GM23338 (cell line): ENCODE results near the gene PAGE3. TPM values are rescaled to one million over a fixed set of nuclear protein-coding genes. Genes with fewer than 3 reads are reported as not detected.

ENCODE experiments used
- ATAC-seq: fragments of 200-7000 bp; cut with Tn5 transposase; 3 replicates; pipeline ENCODE4 v1.9.1; 2020
- DNase-seq: peaks from one replicate; pipeline ENCODE4 v3.0.0-alpha.2; 2015; ENCODE audit warnings: low spot score
- H2AFZ ChIP-seq: fragments of 200-600 bp; sonication (generic); 2 replicates; pipeline ENCODE4 v1.8.0; 2016; ENCODE audit warnings: antibody characterized with exemption, mild to moderate bottlenecking, moderate library complexity
- H3F3A ChIP-seq: fragments of 200-600 bp; sonication (generic); replicated peaks from 2 replicates; pipeline ENCODE4 v1.8.0; 2017; ENCODE audit warnings: antibody characterized with exemption, mixed run types, low read depth
- H3K27ac ChIP-seq: fragments of 200-600 bp; sonication (generic); 2 replicates; pipeline ENCODE4 v1.6.1; 2016; ENCODE audit warnings: low read depth
- H3K27me3 ChIP-seq: fragments of 200-600 bp; sonication (generic); 2 replicates; pipeline ENCODE4 v1.8.0; 2016; ENCODE audit warnings: mild to moderate bottlenecking, mixed run types, moderate library complexity; ENCODE audit not compliant: insufficient read depth
- H3K36me3 ChIP-seq: fragments of 200-600 bp; sonication (generic); 2 replicates; pipeline ENCODE4 v1.8.0; 2016; ENCODE audit warnings: mild to moderate bottlenecking; ENCODE audit not compliant: insufficient read depth
- H3K4me1 ChIP-seq: fragments of 200-600 bp; sonication (generic); 2 replicates; pipeline ENCODE4 v1.8.0; 2016; ENCODE audit warnings: mild to moderate bottlenecking, moderate library complexity; ENCODE audit not compliant: insufficient read depth
- H3K4me2 ChIP-seq: fragments of 200-600 bp; sonication (generic); 2 replicates; pipeline ENCODE4 v1.7.1; 2017; ENCODE audit warnings: mixed run types
- H3K4me3 ChIP-seq: fragments of 200-600 bp; sonication (generic); 2 replicates; pipeline ENCODE4 v1.6.1; 2016; ENCODE audit warnings: mixed run types
- H3K79me2 ChIP-seq: fragments of 200-600 bp; sonication (generic); replicated peaks from 2 replicates; pipeline ENCODE4 v1.8.0; 2017; ENCODE audit warnings: mild to moderate bottlenecking; ENCODE audit not compliant: insufficient read depth
- H3K9me2 ChIP-seq: fragments of 200-600 bp; sonication (generic); 2 replicates; pipeline ENCODE4 v1.8.0; 2017; ENCODE audit not compliant: insufficient read depth
- H4K20me1 ChIP-seq: fragments of 200-600 bp; sonication (generic); replicated peaks from 2 replicates; pipeline ENCODE4 v1.8.0; 2017; ENCODE audit warnings: mild to moderate bottlenecking; ENCODE audit not compliant: insufficient read depth
- H3K27ac Mint-ChIP-seq: 2 replicates; pipeline ENCODE4 v1.8.0; 2020; ENCODE audit warnings: inconsistent platforms, mild to moderate bottlenecking, moderate library complexity, mixed read lengths
- H3K27me3 Mint-ChIP-seq: 3 replicates; pipeline ENCODE4 v1.8.0; 2022; ENCODE audit warnings: low read depth, mild to moderate bottlenecking, moderate library complexity, mixed read lengths, inconsistent platforms; ENCODE audit not compliant: insufficient read depth, poor library complexity
- H3K36me3 Mint-ChIP-seq: 3 replicates; pipeline ENCODE4 v1.8.0; 2021; ENCODE audit warnings: low read depth, mild to moderate bottlenecking, inconsistent platforms, moderate library complexity, mixed read lengths
- H3K4me1 Mint-ChIP-seq: 3 replicates; pipeline ENCODE4 v1.8.0; 2020; ENCODE audit warnings: mild to moderate bottlenecking, inconsistent platforms, mixed read lengths
- H3K4me3 Mint-ChIP-seq: 3 replicates; pipeline ENCODE4 v1.8.0; 2021; ENCODE audit warnings: moderate library complexity, mild to moderate bottlenecking, inconsistent platforms, mixed read lengths
- H3K9me3 Mint-ChIP-seq: 3 replicates; pipeline ENCODE4 v1.8.0; 2020; ENCODE audit warnings: moderate library complexity, mild to moderate bottlenecking, inconsistent platforms, mixed read lengths
- CREB1 ChIP-seq: fragments of 250-450 bp; sonication (Bioruptor Pico); IDR thresholded peaks from 2 replicates; pipeline ENCODE4 v1.5.0; 2020; ENCODE audit warnings: low read depth, mild to moderate bottlenecking, moderate library complexity
- CTCF ChIP-seq, 2 experiments: fragments of 200-600 bp in 1 of 2; sonication (generic) in 1 of 2; conservative IDR thresholded peaks; 2 replicates each; pipeline versions ENCODE4 v1.5.1 to v1.6.1; 2016 to 2017; ENCODE audit warnings: antibody characterized with exemption in 2 of 2, low read depth in 2 of 2, mild to moderate bottlenecking in 2 of 2, moderate library complexity in 1 of 2
- ETS1 ChIP-seq: IDR thresholded peaks from 2 replicates; pipeline ENCODE4 v1.6.1; 2016; ENCODE audit warnings: antibody characterized with exemption
- EZH2 ChIP-seq: fragments of 200-600 bp; sonication (generic); IDR thresholded peaks from one replicate; pipeline ENCODE4 v1.8.0; 2017; ENCODE audit warnings: antibody characterized with exemption, mild to moderate bottlenecking, low read depth; ENCODE audit not compliant: unreplicated experiment
- EZH2phosphoT487 ChIP-seq: fragments of 200-600 bp; sonication (generic); IDR thresholded peaks from one replicate; pipeline ENCODE4 v1.8.1; 2018; ENCODE audit warnings: antibody characterized with exemption; ENCODE audit not compliant: unreplicated experiment
- JUNB ChIP-seq: IDR thresholded peaks from one replicate; pipeline ENCODE4 v1.6.1; 2016; ENCODE audit warnings: antibody characterized with exemption; ENCODE audit not compliant: unreplicated experiment
- NANOG ChIP-seq: IDR thresholded peaks from 2 replicates; pipeline ENCODE4 v1.6.1; 2016; ENCODE audit warnings: antibody characterized with exemption, borderline replicate concordance
- POLR2AphosphoS5 ChIP-seq: IDR thresholded peaks from 2 replicates; pipeline ENCODE4 v1.6.1; 2016; ENCODE audit warnings: antibody characterized with exemption, low read depth
- REST ChIP-seq: IDR thresholded peaks from one replicate; pipeline ENCODE4 v1.6.1; 2018; ENCODE audit warnings: antibody characterized with exemption; ENCODE audit not compliant: unreplicated experiment
- STAT1 ChIP-seq: IDR thresholded peaks from one replicate; pipeline ENCODE4 v1.6.1; 2016; ENCODE audit warnings: antibody characterized with exemption; ENCODE audit not compliant: unreplicated experiment
- ZNF114 ChIP-seq: fragments of 250-450 bp; sonication (Bioruptor Pico); IDR thresholded peaks from 2 replicates; pipeline ENCODE4 v1.5.0; 2020; ENCODE audit warnings: mild to moderate bottlenecking, moderate library complexity
- ZNF331 ChIP-seq: fragments of 250-450 bp; sonication (Bioruptor Pico); IDR thresholded peaks from 2 replicates; pipeline ENCODE4 v1.5.0; 2020; ENCODE audit warnings: low read depth, mild to moderate bottlenecking, moderate library complexity
- ZNF462 ChIP-seq: fragments of 250-450 bp; sonication (Bioruptor Pico); IDR thresholded peaks from 2 replicates; pipeline ENCODE4 v1.5.0; 2020; ENCODE audit warnings: mild to moderate bottlenecking, moderate library complexity
- long read RNA-seq: library from polyadenylated mRNA; unstranded; transcript quantifications from one replicate; pipeline ENCODE4 v2.0.0, GENCODE V29; 2020; ENCODE audit not compliant: unreplicated experiment
- polyA plus RNA-seq: library from polyadenylated mRNA; unstranded; fragments of >200 nt; fragmentation: Nextera tagmentation; extraction: Ambion mirVana; gene quantifications from 2 replicates; pipeline ENCODE4 v1.2.1, GENCODE V29; 2016
- total RNA-seq: library from RNA; depleted of rRNA; stranded (reverse); fragments of >200 nt; shearing (Covaris generic); gene quantifications from 2 replicates; pipeline ENCODE4 v1.2.3, GENCODE V29; 2014; rRNA removed

Gene PAGE3
- not detected in 2 replicates for total RNA-seq
- polyA plus RNA-seq = not detected in 2 replicates
- long read RNA-seq = 0 reads

- Mint-ChIP-seq H3K36me3 (no peaks in the 10 kb centered on the region), H3K4me1 (no peaks in the 10 kb centered on the region), H3K27me3 (peaks cover 2% of the 10 kb centered on the region), H3K4me3 (no peak within 1 kb of the TSS), H3K27ac (no peak within 1 kb of the TSS), H3K9me3 (peaks cover 55% of the 10 kb centered on the region)
- no peak for DNase-seq
- no peak within 1 kb of the TSS for H3K27ac ChIP-seq
- TF ChIP-seq CREB1 (CRISPR knock-in tag) (no peak), EZH2 (no peak), JUNB (no peak), POLR2AphosphoS5 (no peak), ZNF462 (no peak), CTCF (conservative IDR thresholded peaks at IDR 0.05; ENCODE audit: low read depth in 2 of 2) (no peak), ZNF114 (no peak), EZH2phosphoT487 (no peak), STAT1 (no peak), ETS1 (no peak), REST (no peak), NANOG (no peak), ZNF331 (CRISPR knock-in tag) (no peak)
- ATAC-seq = no peak
- no peaks in the 10 kb centered on the region for H3F3A ChIP-seq
- no peak within 1 kb of the TSS for H3K4me2 ChIP-seq
- H3K4me3 ChIP-seq = no peak within 1 kb of the TSS
- no peaks in the 10 kb centered on the region for H3K9me2 ChIP-seq
- H2AFZ ChIP-seq = no peak within 1 kb of the TSS
- H3K79me2 ChIP-seq = no peaks in the 10 kb centered on the region
- no peaks in the 10 kb centered on the region for H3K4me1 ChIP-seq
- H4K20me1 ChIP-seq = no peaks in the 10 kb centered on the region
- no peaks in the 10 kb centered on the region for H3K36me3 ChIP-seq
- no peaks in the 10 kb centered on the region for H3K27me3 ChIP-seq
Measured at GRCh38 chrX:55264816-55265215, at the start of gene PAGE3. Gene PAGE3 (minus strand): TSS chrX:55264916. CDS start chrX:55263903, 1,013 bp downstream.
